H9 (cell line): ENCODE data around the gene L3MBTL1. TPM values are rescaled to one million over a fixed set of nuclear protein-coding genes. Genes with fewer than 3 reads are reported as not detected.

Experiments
- DNase-seq: peaks from one replicate; pipeline ENCODE4 v3.0.0-alpha.2; 2017
- H2AFZ ChIP-seq: one replicate; pipeline ENCODE4 v1.6.1; 2013; ENCODE audit warnings: mild to moderate bottlenecking, low read length, control low read depth, moderate library complexity
- H2AK5ac ChIP-seq: 2 replicates; pipeline ENCODE4 v1.6.1; 2013; ENCODE audit warnings: low read length, control low read depth, mixed read lengths; ENCODE audit not compliant: insufficient read length
- H2BK120ac ChIP-seq: one replicate; pipeline ENCODE4 v1.6.1; 2013; ENCODE audit warnings: low read depth, mild to moderate bottlenecking, low read length, control low read depth, inconsistent platforms; ENCODE audit not compliant: poor library complexity, severe bottlenecking
- H2BK12ac ChIP-seq: 2 replicates; pipeline ENCODE4 v1.6.1; 2013; ENCODE audit warnings: low read length, control low read depth, mixed read lengths, low read depth; ENCODE audit not compliant: insufficient read length
- H2BK15ac ChIP-seq: 2 replicates; pipeline ENCODE4 v1.6.1; 2013; ENCODE audit warnings: low read depth, low read length, control low read depth
- H2BK20ac ChIP-seq: one replicate; pipeline ENCODE4 v1.6.1; 2013; ENCODE audit warnings: low read depth, mild to moderate bottlenecking, low read length, control low read depth, inconsistent platforms; ENCODE audit not compliant: poor library complexity, severe bottlenecking
- H2BK5ac ChIP-seq: 2 replicates; pipeline ENCODE4 v1.6.1; 2013; ENCODE audit warnings: low read length, control low read depth, mixed read lengths; ENCODE audit not compliant: insufficient read length
- H3K14ac ChIP-seq: 2 replicates; pipeline ENCODE4 v1.6.1; 2013; ENCODE audit warnings: low read length, control low read depth; ENCODE audit not compliant: insufficient read depth
- H3K18ac ChIP-seq: 2 replicates; pipeline ENCODE4 v1.6.1; 2013; ENCODE audit warnings: low read depth, mild to moderate bottlenecking, mixed read lengths, low read length, control low read depth; ENCODE audit not compliant: insufficient read length
- H3K23ac ChIP-seq: 2 replicates; pipeline ENCODE4 v1.6.1; 2013; ENCODE audit warnings: low read length, control low read depth, mixed read lengths, low read depth; ENCODE audit not compliant: insufficient read length
- H3K23me2 ChIP-seq: 2 replicates; pipeline ENCODE4 v1.6.1; 2013; ENCODE audit warnings: low read depth, mild to moderate bottlenecking, mixed read lengths, low read length, control low read depth; ENCODE audit not compliant: insufficient read length, poor library complexity, severe bottlenecking
- H3K27ac ChIP-seq: 2 replicates; pipeline ENCODE4 v1.5.1; 2013; ENCODE audit warnings: low read length, control low read depth, mixed read lengths, low read depth; ENCODE audit not compliant: insufficient read length
- H3K27me3 ChIP-seq: 2 replicates; pipeline ENCODE4 v1.6.1; 2013; ENCODE audit warnings: low read length, control low read depth, inconsistent platforms; ENCODE audit not compliant: insufficient read depth
- H3K4ac ChIP-seq: 2 replicates; pipeline ENCODE4 v1.6.1; 2013; ENCODE audit warnings: low read depth, mild to moderate bottlenecking, control low read depth, inconsistent platforms, low read length, moderate library complexity
- H3K4me1 ChIP-seq: 2 replicates; pipeline ENCODE4 v1.6.1; 2013; ENCODE audit warnings: low read length, control low read depth, inconsistent platforms; ENCODE audit not compliant: insufficient read depth
- H3K4me2 ChIP-seq: 2 replicates; pipeline ENCODE4 v1.6.1; 2013; ENCODE audit warnings: low read length, control low read depth, mixed read lengths; ENCODE audit not compliant: insufficient read length, insufficient read depth
- H3K56ac ChIP-seq: 2 replicates; pipeline ENCODE4 v1.6.1; 2013; ENCODE audit warnings: low read depth, mild to moderate bottlenecking, mixed read lengths, low read length, control low read depth; ENCODE audit not compliant: insufficient read length
- H3K79me1 ChIP-seq: 2 replicates; pipeline ENCODE4 v1.6.1; 2013; ENCODE audit warnings: low read depth, mild to moderate bottlenecking, moderate library complexity, low read length, control low read depth, inconsistent platforms; ENCODE audit not compliant: insufficient read depth, poor library complexity, severe bottlenecking
- H3K79me2 ChIP-seq: 2 replicates; pipeline ENCODE4 v1.6.1; 2013; ENCODE audit warnings: low read length, control low read depth, inconsistent platforms; ENCODE audit not compliant: insufficient read depth
- H3K9ac ChIP-seq: 2 replicates; pipeline ENCODE4 v1.6.1; 2013; ENCODE audit warnings: low read length, control low read depth, mixed read lengths; ENCODE audit not compliant: insufficient read length; ENCODE audit errors: extremely low read depth
- H3K9me3 ChIP-seq: one replicate; pipeline ENCODE4 v1.6.1; 2013; ENCODE audit warnings: low read depth, low read length, inconsistent platforms; ENCODE audit not compliant: control insufficient read depth
- H3T11ph ChIP-seq: one replicate; pipeline ENCODE4 v1.6.1; 2013; ENCODE audit warnings: mild to moderate bottlenecking, low read length, control low read depth, inconsistent platforms
- H4K20me1 ChIP-seq: one replicate; pipeline ENCODE4 v1.6.1; 2013; ENCODE audit not compliant: control insufficient read depth, insufficient read length, insufficient read depth
- H4K5ac ChIP-seq: 2 replicates; pipeline ENCODE4 v1.6.1; 2013; ENCODE audit warnings: low read depth, mild to moderate bottlenecking, mixed read lengths, low read length, control low read depth; ENCODE audit not compliant: insufficient read length
- H4K8ac ChIP-seq: replicated peaks from 2 replicates; pipeline ENCODE4 v1.6.1; 2013; ENCODE audit warnings: low read length, control low read depth, mixed read lengths, low read depth; ENCODE audit not compliant: insufficient read length
- H4K91ac ChIP-seq: 2 replicates; pipeline ENCODE4 v1.6.1; 2013; ENCODE audit warnings: low read depth, mild to moderate bottlenecking, moderate library complexity, mixed read lengths, low read length, control low read depth; ENCODE audit not compliant: insufficient read length
- H3K27ac Mint-ChIP-seq, 3 experiments: 2 replicates in 2 of 3; 3 replicates in 1 of 3; pipeline ENCODE4 v1.8.0; 2020 to 2021; ENCODE audit warnings: mixed read lengths in 3 of 3, mild to moderate bottlenecking in 1 of 3, moderate library complexity in 1 of 3
- H3K27me3 Mint-ChIP-seq: 2 replicates; pipeline ENCODE4 v1.8.0; 2021; ENCODE audit warnings: low read depth, mild to moderate bottlenecking, moderate library complexity, mixed read lengths
- H3K36me3 Mint-ChIP-seq, 3 experiments: 2 replicates in 2 of 3; 3 replicates in 1 of 3; pipeline ENCODE4 v1.8.0; 2020 to 2021; ENCODE audit warnings: low read depth in 3 of 3, mixed read lengths in 3 of 3; ENCODE audit not compliant: insufficient read depth in 1 of 3
- H3K4me1 Mint-ChIP-seq, 2 experiments: 2 replicates each; pipeline ENCODE4 v1.8.0; 2020; ENCODE audit warnings: mixed read lengths in 2 of 2
- H3K4me3 Mint-ChIP-seq, 2 experiments: 2 replicates in 1 of 2; 3 replicates in 1 of 2; pipeline ENCODE4 v1.8.0; 2020 to 2021; ENCODE audit warnings: mild to moderate bottlenecking in 2 of 2, mixed read lengths in 2 of 2, moderate library complexity in 1 of 2
- H3K9me3 Mint-ChIP-seq, 2 experiments: 2 replicates in 1 of 2; 3 replicates in 1 of 2; pipeline ENCODE4 v1.8.0; 2020; ENCODE audit warnings: mild to moderate bottlenecking in 2 of 2, mixed read lengths in 2 of 2, moderate library complexity in 1 of 2
- CTCF ChIP-seq: fragments of 200-600 bp; sonication (generic); conservative IDR thresholded peaks from 3 replicates; pipeline ENCODE4 v1.8.0; 2021; ENCODE audit warnings: antibody characterized with exemption, mild to moderate bottlenecking
- WGBS: extraction: QIAGEN DNeasy Blood & Tissue Kit; methylation state at CpG from one replicate; pipeline ENCODE4 v1.1.7; 2013; ENCODE audit warnings: missing lambda C conversion rate, low lambda C conversion rate, mixed read lengths; ENCODE audit not compliant: insufficient read length; ENCODE audit errors: extremely low coverage; 5-methylcytosine and 5-hydroxymethylcytosine counted together
- total RNA-seq: library from RNA; stranded (reverse); gene quantifications from 2 replicates; pipeline ENCODE4 v1.2.1, GENCODE V29; 2021

The L3MBTL1 gene
- total RNA-seq, 1 experiment from 2014 or later = 19.9 TPM

- H3K27ac ChIP-seq = no peak overlapping the region
- H3K4me1 ChIP-seq = no peaks in the 10 kb centered on the region
- no peak overlapping the region for H4K5ac ChIP-seq
- H2BK12ac ChIP-seq = no peak overlapping the region
- H3K4ac ChIP-seq = no peak overlapping the region
- H3K56ac ChIP-seq = no peak overlapping the region
- peaks cover 11 to 37% (median 35%) of the 10 kb centered on the region in 3 experiments for H3K36me3 Mint-ChIP-seq
- no peak overlapping the region for H2BK120ac ChIP-seq
- H3K4me2 ChIP-seq = no peak overlapping the region
- peaks cover 5 to 6% of the 10 kb centered on the region in 2 experiments for H3K9me3 Mint-ChIP-seq
- H3K79me2 ChIP-seq = no peaks in the 10 kb centered on the region
- no peak overlapping the region for H3K14ac ChIP-seq
- no peak overlapping the region for H2BK15ac ChIP-seq
- H3K27ac Mint-ChIP-seq = no peak overlapping the region
- no peak overlapping the region for H2AK5ac ChIP-seq
- H3K79me1 ChIP-seq = no peaks in the 10 kb centered on the region
- no peak overlapping the region for H3K4me3 Mint-ChIP-seq
- H3K9ac ChIP-seq = no peak overlapping the region
- no peak overlapping the region for H2BK20ac ChIP-seq
- H3K9me3 ChIP-seq = no peaks in the 10 kb centered on the region
- TF ChIP-seq CTCF = no peak
- no peak for DNase-seq
- no peak overlapping the region for H2AFZ ChIP-seq
- H3K23ac ChIP-seq = no peak overlapping the region
- no peak overlapping the region for H4K91ac ChIP-seq
- H2BK5ac ChIP-seq = no peak overlapping the region
- no peaks in the 10 kb centered on the region for H3K27me3 Mint-ChIP-seq
- H3K27me3 ChIP-seq = no peaks in the 10 kb centered on the region
- no peaks in the 10 kb centered on the region for H3K23me2 ChIP-seq
- H4K20me1 ChIP-seq = no peaks in the 10 kb centered on the region
- H3K4me1 Mint-ChIP-seq = no peaks in the 10 kb centered on the region
- H3K18ac ChIP-seq = no peak overlapping the region
- no CpG with 5 or more reads among the region's 5 CpGs for WGBS
- no peak overlapping the region for H3T11ph ChIP-seq
- no peak overlapping the region for H4K8ac ChIP-seq
These were observed 34.7 kb downstream of the L3MBTL1 start for GRCh38 chr20:43542161-43542560.
